Duodenal mucosa (tissue), 2 donors: Measurements from ENCODE around the gene GALNT13.
"Not testable (repeated sequence)": the region's sequence is repeated elsewhere in the genome, so short reads cannot be mapped to it uniquely, and the experiment has no call there.

Source experiments
- H3K27ac ChIP-seq: one replicate; pipeline ENCODE4 v1.7.0; 2013; ENCODE audit warnings: low read depth, low read length
- H3K27me3 ChIP-seq, 2 donors: one replicate each; pipeline ENCODE4 v1.7.0; 2013; ENCODE audit warnings: low read length in 2 of 2, control low read depth in 1 of 2; ENCODE audit not compliant: insufficient read depth in 2 of 2, control insufficient read depth in 1 of 2
- H3K36me3 ChIP-seq, 2 donors: one replicate each; pipeline ENCODE4 v1.7.0; 2013; ENCODE audit warnings: low read length in 2 of 2, control low read depth in 1 of 2; ENCODE audit not compliant: insufficient read depth in 2 of 2, control insufficient read depth in 1 of 2
- H3K4me1 ChIP-seq, 2 donors: one replicate each; pipeline ENCODE4 v1.7.0; 2013; ENCODE audit warnings: low read length in 2 of 2, control low read depth in 1 of 2; ENCODE audit not compliant: insufficient read depth in 2 of 2, control insufficient read depth in 1 of 2
- H3K4me3 ChIP-seq, 2 donors: one replicate each; pipeline ENCODE4 v1.7.0; 2013; ENCODE audit warnings: low read length in 2 of 2, low read depth in 1 of 2
- H3K9ac ChIP-seq, 2 donors: one replicate each; pipeline ENCODE4 v1.7.0; 2013; ENCODE audit warnings: low read length in 2 of 2, low read depth in 1 of 2
- H3K9me3 ChIP-seq, 2 donors: one replicate each; pipeline ENCODE4 v1.7.0; 2013; ENCODE audit warnings: low read length in 2 of 2, control low read depth in 1 of 2; ENCODE audit not compliant: control insufficient read depth in 1 of 2

Gene GALNT13

DNA sequence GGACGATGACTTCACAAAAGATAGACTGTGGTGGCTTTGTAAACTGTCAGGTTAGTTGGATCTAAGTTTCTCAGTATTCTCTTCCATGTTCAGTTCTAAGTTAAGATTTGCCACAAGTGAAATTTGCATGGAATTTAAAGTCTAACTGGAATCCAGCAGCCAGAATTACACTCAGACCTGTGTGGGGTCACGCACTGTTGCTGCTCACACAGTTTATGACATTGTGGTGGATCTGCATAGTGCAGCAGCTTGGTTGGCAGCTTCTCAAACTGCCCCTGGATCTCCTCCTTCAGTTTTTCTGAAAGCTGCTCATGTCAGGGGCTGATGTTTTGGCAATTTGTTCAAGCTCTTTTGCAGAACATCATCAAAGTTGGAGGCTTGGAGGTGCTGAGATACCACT is 598.7 kb downstream of the GALNT13 start:
- H3K4me3 ChIP-seq, result no peak overlapping the region
- no peak overlapping the region for H3K27ac ChIP-seq
- no peaks in the 10 kb centered on the region for H3K4me1 ChIP-seq
- no peak overlapping the region for H3K9ac ChIP-seq
- no peaks in the 10 kb centered on the region for H3K36me3 ChIP-seq
- H3K9me3 ChIP-seq, result no peaks in the 10 kb centered on the region
- no peaks in the 10 kb centered on the region for H3K27me3 ChIP-seq

DNA sequence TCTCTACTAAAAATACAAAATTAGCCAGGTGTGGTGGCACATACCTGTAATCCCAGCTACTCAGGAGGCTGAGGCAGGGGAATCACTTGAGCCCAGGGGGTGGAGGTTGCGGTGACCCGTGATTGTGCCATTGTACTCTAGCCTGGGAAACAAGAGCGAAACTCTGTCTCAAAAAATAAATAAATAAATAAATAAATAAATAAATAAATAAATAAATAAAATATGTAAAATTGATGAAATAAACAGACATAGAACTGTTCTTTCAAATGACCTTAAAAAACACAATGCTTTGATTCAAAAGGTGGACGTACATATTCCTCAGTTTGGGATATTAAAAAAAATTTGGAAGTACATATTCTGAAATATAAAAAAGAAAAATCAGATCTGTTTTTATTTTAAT is 599.8 kb downstream of the GALNT13 start:
- H3K27ac ChIP-seq, H3K4me3 ChIP-seq, H3K9me3 ChIP-seq, H3K27me3 ChIP-seq, H3K36me3 ChIP-seq, H3K9ac ChIP-seq, H3K4me1 ChIP-seq: not testable (repeated sequence)

DNA sequence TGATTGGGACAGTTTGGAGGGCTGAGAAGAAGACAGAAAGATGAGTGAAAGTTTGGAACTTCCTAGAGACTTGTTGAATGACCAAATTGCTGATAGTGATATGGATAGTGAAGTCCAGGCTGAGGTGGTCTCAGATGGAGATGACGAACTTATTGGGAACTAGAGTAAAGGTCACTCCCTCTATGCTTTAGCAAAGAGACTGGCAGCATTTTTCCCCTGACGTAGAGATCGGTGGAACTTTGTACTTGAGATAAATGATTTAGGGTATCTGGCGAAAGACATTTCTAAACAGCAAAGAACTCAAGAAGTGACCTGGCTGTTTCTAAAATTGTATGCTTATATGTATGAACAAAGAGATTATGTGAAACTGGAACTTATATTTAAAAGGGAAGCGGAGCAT is 605.6 kb downstream of the GALNT13 start:
- Histone ChIP-seq H3K9ac (no peak overlapping the region), H3K4me1 (no peaks in the 10 kb centered on the region), H3K27ac (no peak overlapping the region), H3K27me3 (no peaks in the 10 kb centered on the region), H3K36me3 (no peaks in the 10 kb centered on the region), H3K9me3 (no peaks in the 10 kb centered on the region), H3K4me3 (no peak overlapping the region)

DNA sequence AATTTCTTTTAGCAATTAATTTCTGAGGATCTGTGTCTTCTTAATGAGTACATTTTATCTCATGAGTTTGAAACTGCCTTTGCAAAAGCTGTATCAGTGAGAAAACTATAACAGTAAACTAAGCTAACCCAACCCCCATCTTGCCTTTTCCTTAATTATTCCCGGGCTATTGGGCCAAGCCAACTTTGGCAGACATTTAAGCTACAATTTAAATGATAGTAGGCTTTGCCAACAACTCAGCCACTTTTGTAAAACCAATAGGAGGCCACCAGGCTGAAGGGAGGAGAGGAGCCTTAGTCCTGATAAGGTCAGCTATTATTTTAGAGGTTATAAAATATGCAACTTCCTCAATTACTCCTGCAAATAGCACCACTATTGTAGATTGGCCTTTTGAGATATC is 608.8 kb downstream of the GALNT13 start:
- no peaks in the 10 kb centered on the region for H3K9me3 ChIP-seq
- H3K4me1 ChIP-seq, result no peaks in the 10 kb centered on the region
- no peaks in the 10 kb centered on the region for H3K27me3 ChIP-seq
- H3K27ac ChIP-seq, result no peak overlapping the region
- no peak overlapping the region for H3K4me3 ChIP-seq
- no peak overlapping the region for H3K9ac ChIP-seq
- H3K36me3 ChIP-seq, result no peaks in the 10 kb centered on the region

DNA sequence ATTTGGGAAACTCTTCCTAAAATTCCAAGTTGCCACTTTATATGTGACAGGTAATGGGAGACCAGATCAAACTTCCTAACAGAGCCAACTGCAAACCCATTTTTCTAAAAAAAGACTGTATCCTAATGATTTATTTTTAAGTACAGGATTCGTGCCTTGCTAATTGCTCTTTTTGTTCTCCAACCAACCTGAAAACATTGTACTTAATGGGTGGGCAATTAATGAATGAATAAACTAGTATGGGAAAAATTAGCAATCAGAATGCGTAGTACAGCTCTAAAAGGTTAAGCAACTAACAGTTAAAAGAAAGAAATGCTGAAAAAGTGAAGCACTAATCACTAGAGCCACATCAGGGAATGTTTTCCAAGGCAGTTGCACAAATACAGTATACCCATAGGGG is 609.6 kb downstream of the GALNT13 start:
- H3K27ac ChIP-seq, result no peak overlapping the region

DNA sequence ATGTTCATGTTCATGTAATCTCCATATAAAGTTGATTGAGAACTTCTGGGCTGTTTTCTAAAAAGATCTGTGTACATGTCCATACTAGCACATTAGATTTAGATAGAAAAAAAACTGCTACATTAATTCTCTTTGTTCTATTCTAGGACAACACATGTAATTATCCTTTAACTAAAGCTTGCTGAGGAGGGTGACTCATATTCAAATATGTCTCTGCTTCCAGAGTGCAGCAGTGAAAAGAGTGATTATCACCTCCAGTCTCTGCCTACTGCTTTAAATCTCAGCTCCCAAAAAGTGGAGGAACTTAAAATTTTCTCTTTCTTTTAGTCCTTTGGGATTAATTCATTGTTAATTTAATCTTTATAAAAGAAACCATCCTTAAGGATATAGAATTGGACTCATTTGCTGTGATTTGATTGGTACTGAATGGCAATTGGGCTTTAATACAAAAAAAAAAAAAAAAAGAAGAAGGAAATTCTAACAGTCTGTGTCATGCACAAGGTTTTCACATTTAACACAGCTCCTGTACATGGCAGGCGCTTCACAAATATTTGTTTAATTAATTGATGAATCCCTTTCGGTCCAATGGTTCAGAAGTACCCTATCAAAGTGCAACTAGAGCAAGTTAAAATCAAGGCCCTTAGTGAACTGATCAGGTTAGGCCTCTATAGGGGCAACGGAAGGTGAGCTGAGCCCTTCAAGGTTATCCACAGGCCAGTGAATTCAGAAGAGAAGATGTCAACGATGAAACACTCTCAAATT is 612.8 kb downstream of the GALNT13 start:
- Histone ChIP-seq H3K9ac (no peak overlapping the region), H3K36me3 (no peaks in the 10 kb centered on the region), H3K27me3 (no peaks in the 10 kb centered on the region), H3K9me3 (no peaks in the 10 kb centered on the region), H3K4me1 (no peaks in the 10 kb centered on the region), H3K4me3 (no peak overlapping the region), H3K27ac (no peak overlapping the region)

More for the DNA sequence above, 609.6 kb downstream of the GALNT13 start:
- Histone ChIP-seq H3K36me3 (no peaks in the 10 kb centered on the region), H3K9me3 (no peaks in the 10 kb centered on the region), H3K9ac (no peak overlapping the region), H3K4me3 (no peak overlapping the region), H3K27me3 (no peaks in the 10 kb centered on the region), H3K4me1 (no peaks in the 10 kb centered on the region)

DNA sequence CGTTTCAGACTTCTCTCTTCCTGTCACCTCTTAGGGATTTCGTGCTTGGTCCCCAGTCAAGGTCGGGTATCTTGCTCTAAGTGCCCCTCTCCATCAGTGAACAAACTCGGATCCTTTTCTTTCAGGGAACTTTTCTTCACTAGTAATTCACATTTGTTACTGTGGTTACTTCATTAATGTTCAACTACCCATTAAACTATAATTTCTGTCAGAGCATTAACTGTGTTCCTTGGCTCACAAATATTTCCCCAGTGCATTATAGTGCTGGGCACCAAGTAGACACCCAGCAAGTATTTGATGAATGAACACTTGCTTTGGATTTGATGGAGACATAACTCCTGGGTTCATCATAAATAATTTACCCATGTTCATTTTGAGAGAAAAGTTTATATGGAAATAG is 617.1 kb downstream of the GALNT13 start:
- H3K4me3 ChIP-seq, result no peak overlapping the region

DNA sequence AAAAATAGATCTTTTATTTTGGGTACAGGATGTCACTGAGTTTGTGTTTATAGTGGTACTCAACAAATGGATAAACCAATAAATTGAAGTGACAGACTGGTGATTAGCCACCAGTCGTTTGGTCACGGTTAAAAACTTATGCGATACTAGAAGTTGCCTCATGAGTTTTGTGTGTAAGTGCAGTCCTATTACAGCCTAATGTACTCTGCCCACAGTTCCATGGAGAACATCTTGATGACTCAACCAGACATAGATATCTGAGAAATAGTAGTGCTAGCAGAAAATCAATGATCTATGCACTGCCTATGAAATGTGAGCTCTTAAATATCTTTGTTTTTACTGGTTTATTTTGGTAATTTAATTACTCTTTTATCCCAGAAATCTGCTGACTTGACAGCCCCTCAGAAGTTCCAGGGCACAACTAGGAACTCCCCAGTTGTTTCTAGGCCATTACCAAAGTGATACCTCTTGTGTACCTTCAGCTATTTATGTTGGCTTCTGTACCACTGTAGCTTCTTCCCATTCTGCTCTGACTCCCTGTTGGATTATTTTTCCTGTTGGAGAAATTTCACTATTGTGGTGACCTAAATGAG is 617.6 kb downstream of the GALNT13 start:
- H3K27me3 ChIP-seq, result no peaks in the 10 kb centered on the region
- no peak overlapping the region for H3K27ac ChIP-seq
- H3K4me1 ChIP-seq, result no peaks in the 10 kb centered on the region
- no peaks in the 10 kb centered on the region for H3K36me3 ChIP-seq
- no peak overlapping the region for H3K4me3 ChIP-seq
- H3K9ac ChIP-seq, result no peak overlapping the region
- no peaks in the 10 kb centered on the region for H3K9me3 ChIP-seq

More for the DNA sequence above, 617.1 kb downstream of the GALNT13 start:
- H3K27ac ChIP-seq, result no peak overlapping the region
- no peaks in the 10 kb centered on the region for H3K4me1 ChIP-seq
- no peak overlapping the region for H3K9ac ChIP-seq
- no peaks in the 10 kb centered on the region for H3K36me3 ChIP-seq
- no peaks in the 10 kb centered on the region for H3K9me3 ChIP-seq
- no peaks in the 10 kb centered on the region for H3K27me3 ChIP-seq

DNA sequence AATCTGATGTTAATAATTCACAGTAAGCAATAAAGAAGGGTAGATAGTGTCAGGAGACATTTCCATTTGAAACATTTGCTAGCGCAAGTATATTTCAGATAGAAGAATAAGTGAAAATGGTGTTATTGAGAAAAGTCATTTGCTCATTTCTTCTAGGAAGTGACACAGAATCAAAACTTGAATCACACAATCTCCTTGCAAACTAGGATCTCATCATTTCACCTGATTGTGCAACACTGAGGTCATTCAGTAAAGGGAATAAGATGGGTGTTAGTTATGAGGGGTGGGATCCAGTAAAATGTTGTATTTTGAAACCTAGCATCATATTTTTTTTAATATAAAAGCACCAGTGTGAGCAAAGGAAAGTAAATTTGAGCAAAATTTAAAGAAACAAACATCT is 618.8 kb downstream of the GALNT13 start:
- Histone ChIP-seq H3K4me1 (no peaks in the 10 kb centered on the region), H3K27me3 (no peaks in the 10 kb centered on the region), H3K9ac (no peak overlapping the region), H3K9me3 (no peaks in the 10 kb centered on the region), H3K4me3 (no peak overlapping the region), H3K27ac (no peak overlapping the region), H3K36me3 (no peaks in the 10 kb centered on the region)

DNA sequence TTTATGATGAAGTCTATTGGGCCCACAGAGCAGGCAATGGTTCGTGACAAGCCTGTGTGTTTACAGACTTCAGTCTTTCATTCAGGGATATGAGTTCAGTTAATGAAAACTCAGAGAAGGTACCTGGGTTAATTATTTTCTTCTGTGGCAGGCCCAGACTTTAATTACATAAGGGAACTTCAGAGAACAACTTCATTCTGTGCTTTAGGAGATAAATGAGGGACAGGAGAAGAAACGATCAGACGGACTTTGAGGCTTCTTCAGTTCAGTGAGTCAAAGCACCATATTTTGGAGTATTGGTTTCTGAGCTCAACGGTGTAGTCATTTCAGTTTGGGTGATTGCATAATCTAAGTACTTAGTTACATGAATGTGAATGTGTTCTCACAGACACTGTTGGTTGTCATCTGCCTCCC is 623.7 kb downstream of the GALNT13 start:
- H3K9ac ChIP-seq, result no peak overlapping the region
- no peaks in the 10 kb centered on the region for H3K27me3 ChIP-seq
- H3K27ac ChIP-seq, result no peak overlapping the region
- no peaks in the 10 kb centered on the region for H3K36me3 ChIP-seq
- H3K4me1 ChIP-seq, result no peaks in the 10 kb centered on the region
- H3K9me3 ChIP-seq, result no peaks in the 10 kb centered on the region
- H3K4me3 ChIP-seq, result no peak overlapping the region
